GM19372 (cell line): Measurements from ENCODE around the gene GGTA1.
"Not testable (repeated sequence)": the region's sequence is repeated elsewhere in the genome, so short reads cannot be mapped to it uniquely, and the experiment has no call there.

ENCODE experiments used
- ATAC-seq: cut with Tn5 transposase; IDR thresholded peaks from one replicate; pipeline ENCODE4 v1.9.1; 2021; ENCODE audit warnings: mild to moderate bottlenecking, low read depth, moderate library complexity; ENCODE audit not compliant: unreplicated experiment

GGTA1 gene

DNA sequence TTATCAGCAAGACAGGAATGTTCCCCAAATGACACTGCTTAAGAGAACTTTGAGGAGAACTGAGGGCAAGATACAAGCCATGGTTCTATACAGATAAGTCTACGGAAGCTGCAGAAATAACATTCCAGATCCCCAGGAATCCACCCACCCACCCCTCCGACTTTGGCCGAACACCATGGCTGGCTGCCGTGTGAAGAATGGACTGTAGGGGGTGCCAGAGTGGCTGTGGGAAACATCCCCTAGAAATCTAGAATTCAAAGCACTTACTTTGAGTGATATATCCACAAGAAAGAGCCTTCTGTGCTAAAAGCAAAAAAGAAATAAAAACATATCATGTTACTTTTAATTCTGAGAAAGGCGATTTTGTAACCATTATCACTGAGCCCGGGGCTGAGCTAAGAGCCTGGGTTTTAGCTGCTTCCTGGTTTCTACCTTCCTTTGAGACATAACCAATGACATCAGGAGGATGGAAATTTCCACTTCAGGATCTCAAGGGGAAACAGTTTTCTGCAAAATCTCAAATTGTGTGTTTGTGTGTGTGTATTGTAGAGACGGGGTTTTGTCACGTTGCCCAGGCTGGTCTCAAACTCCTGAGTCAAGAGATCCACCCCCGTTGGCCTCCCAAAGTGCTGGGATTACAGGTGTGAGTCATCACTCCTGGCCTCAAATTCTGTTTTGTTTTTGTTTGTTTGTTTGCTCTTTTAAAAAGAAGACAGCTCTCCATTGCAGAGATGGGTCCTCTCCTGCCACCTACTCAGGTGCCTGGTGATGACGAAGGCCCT lies 36.4 kb downstream of the GGTA1 start:
- ATAC-seq, result no peak

DNA sequence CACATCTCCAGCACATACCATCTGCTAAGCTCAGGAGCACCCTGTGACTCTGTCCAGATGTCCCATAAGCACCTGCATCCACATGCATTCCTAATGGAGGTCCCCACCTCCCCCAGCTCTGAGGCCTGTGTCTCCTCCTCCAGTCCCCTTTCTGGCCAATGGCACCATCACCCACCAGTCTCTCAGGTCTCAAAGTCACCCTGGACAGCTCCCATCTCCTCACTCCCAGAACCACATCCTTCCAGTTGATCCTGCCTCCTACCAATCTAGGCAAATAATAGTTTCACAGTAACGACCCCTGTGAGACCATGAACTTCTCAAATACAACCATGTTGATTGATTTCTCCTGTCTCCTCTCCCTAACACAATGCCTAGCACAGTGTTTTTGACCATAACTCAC lies 40.1 kb downstream of the GGTA1 start:
- no peak for ATAC-seq

DNA sequence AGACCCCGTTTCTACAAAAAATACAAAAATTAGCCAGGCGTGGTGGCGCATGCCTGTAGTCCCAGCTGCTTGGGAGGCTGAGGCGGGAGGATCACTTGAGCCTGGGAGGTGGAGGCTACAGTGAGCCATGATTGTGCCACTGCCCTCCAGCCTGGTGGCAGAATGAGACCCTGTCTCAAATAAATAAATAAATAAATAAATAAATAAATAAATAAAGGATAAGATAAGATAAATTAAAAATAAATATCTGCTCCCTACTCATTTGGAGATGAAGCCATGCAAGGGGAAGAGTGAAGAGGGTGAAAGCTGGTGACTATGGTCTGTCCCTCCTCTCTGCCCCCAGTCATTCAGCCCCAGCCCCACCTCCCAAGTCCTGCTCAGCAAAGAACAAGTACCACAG lies 41.2 kb downstream of the GGTA1 start:
- ATAC-seq, result not testable (repeated sequence)

DNA sequence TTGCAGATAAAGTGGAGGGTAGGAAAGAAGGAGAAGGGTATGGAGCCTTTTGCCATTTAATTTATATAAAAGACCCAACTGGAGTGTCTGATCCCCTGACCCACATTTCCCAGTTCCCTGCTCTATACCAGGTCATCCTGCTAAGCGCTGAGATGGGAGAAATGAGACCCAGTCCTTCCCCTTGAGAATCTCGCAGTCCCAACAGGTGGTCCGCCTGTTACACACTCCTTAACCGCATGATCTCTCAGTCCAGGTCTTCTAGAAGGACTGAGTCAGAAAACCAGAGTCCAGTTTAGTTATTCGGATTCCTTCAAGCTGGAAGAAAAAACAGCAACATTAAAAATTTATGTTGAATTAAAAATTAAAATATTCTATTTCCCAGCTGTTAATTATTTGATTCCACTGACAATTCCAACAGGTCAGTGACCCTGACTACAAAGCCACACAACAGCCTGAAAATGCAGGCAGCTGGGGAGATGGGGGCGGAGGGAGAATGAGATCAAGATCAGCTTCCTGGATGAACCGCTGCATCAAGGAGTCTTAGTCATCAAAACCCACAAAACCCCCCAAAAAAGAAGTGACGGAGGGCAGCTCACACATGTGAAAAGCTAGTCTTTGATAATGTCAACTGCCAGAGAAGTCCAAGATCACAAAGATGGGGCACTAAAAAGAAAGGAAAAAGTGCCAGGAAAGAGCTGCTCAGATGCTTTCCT lies 44.0 kb downstream of the GGTA1 start:
- no peak for ATAC-seq

DNA sequence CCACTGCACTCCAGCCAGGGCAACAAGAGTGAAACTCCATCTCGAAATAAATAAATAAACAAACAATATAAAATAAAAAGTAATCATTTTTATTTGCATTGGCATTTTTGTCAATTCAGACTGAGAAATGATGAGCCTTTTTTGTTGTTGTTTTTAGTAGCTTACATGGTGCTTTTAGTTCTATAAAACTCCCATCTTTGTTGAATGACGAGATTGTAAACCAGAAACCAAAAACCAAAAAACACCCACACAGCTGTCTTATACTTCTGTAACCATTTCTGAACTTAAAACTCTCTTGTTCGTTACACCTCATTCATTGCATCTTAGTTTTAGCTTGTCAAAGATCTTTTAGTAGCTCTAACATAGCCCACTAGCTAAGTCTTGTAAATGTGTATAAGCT lies 44.7 kb downstream of the GGTA1 start:
- ATAC-seq, result no peak

DNA sequence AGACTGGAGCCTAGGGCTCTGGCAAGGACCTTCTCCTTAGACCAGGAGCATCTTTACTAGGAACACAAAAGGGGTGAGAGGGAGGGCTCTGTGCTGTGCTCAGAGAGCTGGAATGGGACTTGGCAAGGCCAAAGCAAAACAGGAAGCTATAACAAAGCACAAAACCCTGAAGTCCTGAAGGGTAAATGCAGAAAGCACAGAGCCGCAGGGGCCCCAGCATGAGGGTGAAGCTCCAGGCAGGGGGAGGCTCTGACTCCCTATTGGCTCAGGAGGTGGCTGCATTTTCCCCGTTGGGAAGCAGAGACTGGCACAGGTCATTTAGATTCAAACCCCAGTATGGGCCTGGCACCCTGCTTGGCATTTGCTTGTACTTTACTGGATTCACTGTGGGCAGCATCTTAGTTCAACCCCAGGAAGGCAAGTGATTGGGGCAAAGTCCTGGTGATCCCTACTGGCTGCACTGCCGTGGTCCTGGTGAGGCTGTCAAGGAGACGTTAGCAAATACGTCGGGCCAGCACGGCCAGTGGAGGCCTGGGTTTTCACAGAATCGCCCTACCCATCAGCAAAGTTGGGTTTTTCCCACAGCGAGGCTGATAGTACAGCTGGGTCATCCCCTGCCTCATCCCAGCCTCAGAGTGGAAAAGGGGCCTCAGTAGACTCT lies 46.3 kb downstream of the GGTA1 start:
- no peak for ATAC-seq

DNA sequence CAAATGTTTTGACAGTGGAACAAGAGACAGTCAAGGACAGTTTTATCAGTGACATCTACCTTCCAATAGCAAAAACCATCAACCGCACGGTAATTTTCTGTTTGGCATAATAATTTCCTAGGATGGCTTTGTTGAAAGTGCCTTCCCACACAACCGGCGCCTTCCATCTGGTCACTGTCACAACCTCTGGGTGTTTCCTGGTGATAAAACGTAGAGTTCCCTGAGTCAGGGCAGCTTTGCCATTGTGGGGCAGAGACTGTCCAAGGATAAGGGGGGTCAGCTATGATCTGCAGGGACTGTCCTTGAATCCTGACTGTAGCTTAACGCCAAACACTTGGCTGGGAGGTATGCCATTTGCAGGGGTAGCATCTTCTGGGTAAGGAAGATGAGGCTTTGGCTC lies 47.6 kb downstream of the GGTA1 start:
- ATAC-seq, result no peak

DNA sequence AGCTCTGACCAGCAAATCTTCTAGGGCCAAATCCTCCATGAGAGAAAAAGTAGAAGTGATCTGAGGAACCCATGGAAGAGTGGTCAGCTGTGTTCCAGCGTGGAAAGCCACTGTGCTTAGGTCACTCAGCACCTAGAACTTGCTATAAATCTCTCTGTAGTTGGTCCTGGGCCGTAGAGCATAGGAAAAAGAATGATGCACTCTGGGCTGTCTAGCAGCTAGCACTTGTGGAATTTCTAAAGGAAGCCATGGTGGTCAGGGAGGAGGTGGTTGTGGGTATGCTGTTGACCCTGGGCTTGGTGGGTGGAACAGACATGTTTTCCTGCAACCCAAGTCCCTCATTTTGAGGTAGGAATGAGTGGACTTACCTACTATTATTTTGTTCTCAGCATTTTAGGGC lies 48.1 kb downstream of the GGTA1 start:
- ATAC-seq, result no peak

DNA sequence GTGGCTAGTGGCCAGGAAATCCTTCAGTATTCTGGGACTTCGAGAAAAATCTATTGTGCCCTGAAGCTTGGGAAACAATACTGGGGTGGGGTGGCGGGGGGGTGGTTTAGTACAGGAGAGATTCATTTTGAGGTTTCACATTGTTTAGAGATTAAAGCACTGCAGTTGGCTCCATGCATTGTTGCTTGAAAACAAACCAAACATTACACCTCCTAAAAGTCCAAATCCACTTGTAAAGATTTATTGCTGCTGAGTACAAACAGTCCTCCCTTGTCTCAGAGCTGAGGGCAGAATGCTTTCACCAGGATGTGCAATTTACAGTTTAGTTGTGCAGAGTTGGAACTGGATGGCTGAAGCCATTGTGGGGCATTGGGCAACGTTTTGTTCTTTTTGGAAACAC lies 49.4 kb downstream of the GGTA1 start:
- ATAC-seq, result no peak

DNA sequence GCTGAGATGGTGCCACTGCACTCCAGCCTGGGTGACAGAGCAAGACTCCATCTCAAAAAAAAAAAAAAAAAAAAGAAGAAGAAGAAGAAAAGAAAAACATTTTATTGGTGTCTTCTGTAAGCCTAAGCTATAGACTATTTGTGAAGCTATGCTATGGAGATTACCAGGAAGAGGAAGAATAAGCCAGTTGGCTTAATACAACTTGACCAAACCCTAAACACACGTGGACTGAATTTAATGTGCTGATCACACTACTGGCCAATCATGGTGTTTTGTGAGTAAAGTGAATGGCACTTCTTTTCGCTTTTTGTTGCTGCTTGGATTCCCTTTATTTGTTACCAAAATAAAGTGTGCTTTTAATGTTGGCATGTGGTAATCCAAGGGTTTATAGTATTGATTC lies 49.9 kb downstream of the GGTA1 start:
- no peak for ATAC-seq

DNA sequence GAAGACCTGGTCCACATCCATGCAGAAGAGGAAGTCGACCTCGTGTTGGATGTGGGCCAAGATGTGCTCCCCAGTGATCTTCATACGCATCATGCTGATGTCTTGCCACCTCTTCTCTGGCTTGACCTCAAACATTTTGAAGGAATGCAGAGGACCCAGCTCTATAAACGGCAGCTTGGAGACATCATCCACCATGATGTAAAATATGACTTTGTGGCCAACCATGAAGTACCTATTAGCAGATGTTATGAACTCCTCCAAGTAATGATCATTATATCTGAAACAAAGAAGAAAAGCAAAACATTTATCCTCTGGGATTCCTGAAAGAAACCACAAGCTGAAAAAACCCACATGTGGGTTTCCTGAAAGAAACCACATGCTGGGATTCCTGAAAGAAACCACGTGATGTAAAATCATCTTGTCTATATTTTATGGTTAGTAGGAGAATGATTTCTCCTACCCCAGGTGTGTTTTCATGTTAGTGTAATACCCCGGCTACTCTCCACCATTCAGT lies 52.3 kb downstream of the GGTA1 start:
- no peak for ATAC-seq

DNA sequence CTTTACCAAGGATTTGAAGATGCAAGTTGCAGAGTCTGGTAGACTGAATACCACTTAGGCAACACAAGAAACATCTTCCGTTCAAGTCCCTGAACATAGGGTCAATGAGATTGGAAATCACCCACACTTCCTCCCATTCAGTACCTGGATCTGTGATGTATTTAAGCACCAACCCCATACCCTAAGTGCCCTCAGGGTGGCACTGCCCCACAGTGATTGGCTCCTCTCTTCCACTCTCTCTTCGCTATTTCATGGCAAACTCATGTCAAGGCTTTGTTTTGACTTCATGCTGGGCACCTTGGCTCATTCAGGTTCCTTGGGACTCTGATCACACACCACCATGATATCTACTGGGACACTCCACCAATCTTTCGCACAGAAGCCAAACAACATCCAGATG lies 53.7 kb downstream of the GGTA1 start:
- ATAC-seq, result no peak

DNA sequence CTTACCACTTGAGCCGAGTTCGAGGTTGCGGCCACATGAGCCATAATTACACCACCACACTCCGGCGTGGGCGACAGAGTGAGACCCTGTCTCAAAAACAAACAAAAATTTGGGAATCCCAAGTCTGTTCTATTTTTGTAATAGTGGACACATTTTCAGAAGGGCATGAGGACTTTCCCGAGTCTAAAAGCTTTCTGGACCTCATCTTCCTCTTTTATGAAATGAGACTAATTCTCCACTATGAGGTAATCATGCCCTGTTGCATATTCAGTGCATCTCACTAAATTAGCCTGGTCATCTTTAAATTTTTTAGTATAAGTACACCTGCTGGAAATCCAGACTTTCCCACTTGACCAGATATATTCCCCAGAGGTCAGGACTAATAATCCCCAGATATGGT lies 55.7 kb downstream of the GGTA1 start:
- ATAC-seq, result no peak

DNA sequence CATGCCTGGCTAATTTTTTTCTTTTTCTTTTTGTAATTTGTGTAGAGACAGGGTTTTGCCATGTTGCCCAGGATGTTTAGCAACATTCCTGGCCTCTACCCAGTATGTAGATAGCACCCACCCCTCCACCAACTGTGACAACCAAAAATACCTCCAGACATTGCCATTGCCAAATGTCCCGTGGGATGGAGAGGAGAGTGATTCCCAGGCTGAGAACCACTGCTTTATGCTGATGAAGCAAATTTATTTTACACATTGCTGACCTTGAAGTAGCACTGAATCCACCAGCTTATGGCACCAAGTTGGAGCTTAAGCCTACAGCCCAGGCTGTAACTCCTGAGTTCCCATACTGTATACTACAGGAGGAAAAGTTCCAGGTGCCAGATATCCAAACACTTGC lies 58.5 kb downstream of the GGTA1 start:
- ATAC-seq, result no peak

DNA sequence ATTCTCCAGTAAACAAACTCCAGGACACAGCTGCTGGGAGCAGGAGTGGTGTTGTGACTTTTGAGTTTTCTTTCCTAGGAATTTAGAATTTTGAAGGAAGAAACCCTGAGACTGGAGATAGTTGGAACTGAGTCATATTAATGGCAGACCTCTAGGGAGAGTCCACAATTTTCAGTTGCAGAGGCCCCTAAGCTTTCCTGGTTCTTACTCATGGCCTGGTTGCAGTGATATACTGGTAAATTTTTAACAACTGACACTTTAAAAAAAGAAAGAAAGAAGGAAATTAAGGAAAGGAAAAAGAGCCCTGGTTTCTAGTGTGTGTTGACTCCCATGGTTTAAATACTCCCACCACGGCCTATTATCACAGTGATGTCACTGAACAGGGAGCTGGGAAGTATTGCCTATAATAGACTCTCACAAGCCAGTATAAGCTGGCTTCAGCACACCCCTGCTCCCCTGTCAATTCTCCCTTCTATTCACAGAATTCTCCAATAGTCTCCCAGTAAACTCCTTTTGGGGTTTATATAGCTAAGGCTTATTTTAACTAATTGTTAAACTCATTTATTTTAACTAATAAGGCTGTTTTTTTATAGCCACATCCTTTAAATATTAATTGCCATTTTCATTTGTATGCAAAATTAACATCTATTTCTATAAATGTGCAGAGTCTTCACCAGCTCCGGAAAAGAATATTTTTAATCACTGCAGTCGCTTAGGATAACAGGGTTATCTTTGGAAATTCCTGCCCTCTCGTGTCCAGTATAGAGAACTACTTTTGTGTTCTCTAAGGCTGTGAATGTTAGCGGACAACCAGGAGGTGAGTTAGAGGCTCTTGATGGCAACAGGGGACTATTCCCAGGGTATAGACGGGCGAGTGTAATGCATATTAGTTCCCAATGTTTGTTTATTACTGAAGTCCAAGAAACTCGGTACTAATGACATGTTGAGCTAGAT lies 59.7 kb downstream of the GGTA1 start:
- ATAC-seq, result no peak

DNA sequence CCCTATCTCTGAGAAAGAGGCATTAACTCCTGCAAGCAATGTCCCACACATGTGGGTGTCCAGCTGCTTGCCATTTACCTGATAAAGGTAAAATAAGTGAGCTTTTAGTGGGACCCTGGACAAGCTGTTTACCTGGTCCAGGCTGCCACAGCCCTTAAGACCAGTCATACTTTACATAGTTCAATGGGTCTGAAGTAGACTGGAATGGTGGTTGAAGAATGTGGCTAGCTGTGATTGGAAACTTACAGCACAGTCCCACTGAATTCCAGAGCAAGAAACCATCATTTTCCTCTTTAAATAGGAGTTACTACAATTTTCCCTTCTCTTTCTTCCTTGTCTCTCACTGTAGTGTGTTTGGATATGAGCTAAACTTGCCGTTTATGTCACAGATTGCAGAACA lies 60.6 kb downstream of the GGTA1 start:
- ATAC-seq, result no peak

DNA sequence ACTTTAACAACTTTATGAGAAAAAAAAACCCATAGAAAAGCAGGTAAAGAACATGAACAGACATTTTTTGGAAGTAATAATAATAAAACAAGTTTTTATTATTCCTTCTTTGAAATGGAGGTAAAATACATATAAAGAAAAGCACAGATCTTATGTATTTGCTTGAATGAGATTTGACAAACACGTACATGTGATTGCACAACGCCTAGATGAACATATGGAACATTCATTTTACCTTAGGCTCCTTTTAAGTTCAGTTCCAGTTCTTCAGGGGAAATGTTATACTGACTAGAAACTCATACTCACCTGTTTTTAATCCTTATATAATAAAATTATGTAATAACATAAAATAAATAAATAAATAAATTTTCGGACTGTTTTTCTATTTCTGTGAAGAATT lies 61.8 kb downstream of the GGTA1 start:
- ATAC-seq, result no peak

DNA sequence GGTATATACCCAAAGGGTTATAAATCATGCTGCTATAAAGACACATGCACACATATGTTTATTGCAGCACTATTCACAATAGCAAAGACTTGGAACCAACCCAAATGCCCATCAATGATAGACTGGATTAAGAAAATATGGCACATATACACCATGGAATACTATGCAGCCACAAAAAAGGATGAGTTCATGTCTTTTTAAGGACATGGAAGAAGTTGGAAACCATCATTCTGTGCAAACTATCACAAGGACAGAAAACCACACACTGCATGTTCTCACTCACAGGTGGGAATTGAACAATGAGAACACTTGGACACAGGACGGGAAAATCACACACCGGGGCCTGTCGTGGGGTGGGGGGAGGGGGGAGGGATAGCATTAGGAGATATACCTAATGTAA lies 62.6 kb downstream of the GGTA1 start:
- not testable (repeated sequence) for ATAC-seq

DNA sequence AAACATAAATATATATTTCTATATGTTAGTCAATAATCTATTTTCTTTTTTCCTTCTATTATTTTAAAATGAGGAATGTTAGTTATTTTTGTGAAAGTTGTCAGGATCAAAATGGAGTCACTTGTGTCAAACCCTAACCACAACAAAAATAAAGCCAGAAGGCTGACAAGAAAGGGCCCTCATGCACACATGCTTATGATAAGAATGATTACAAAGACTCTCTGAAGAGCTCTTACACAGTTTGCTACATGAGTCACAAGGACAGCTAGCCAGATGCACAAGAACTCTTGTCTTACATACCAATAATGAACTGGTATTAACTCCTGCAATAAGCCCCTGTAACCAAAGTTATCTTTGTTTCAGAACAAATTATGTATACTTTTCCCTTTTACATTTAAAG lies 64.7 kb downstream of the GGTA1 start:
- ATAC-seq, result no peak

DNA sequence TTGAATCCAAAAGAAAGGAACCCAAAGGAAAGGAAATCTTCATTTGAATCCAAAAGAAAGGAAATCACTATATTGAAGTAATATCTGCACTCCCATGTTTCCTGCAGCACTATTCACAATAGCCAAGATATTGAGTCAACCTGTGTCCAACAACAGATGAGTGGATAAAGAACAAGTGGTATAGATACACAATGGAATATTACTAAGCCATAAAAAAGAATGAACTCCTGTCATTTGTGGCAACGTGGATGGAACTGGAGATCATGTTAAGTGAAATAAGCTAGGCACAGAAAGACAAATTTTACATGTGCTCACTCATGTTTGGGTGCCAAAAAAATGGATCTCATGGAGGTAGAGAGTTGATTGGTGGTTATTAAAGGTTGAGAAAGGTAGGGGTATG lies 71.7 kb downstream of the GGTA1 start:
- no peak for ATAC-seq
